Activated CD4-positive, CD25-positive, alpha-beta regulatory T cell (primary cell): ENCODE results near the gene MROH2A.

Source experiments
- DNase-seq, 4 experiments: peaks; one replicate each; lab custom pipeline; 2025; lab: John Stamatoyannopoulos, UW

The MROH2A gene

DNA sequence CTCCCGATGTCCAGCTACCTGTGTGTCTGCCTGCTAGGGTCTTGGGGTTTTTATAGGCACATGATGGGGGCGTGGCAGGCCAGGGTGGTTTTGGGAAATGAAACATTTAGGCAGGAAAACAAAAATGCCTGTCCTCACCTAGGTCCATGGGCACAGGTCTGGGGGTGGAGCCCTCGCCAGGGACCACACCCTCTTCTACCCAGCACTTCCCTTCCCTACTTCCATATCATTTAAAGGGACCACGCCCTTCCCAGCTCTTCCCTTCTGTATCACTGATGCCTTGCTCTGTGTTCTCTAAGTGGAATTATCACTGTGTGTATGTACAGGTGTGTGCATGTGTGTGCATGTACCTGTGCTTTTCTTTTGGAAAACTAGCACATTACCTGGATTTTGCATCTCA, 11.7 kb upstream of the MROH2A start:
- no peak for DNase-seq

DNA sequence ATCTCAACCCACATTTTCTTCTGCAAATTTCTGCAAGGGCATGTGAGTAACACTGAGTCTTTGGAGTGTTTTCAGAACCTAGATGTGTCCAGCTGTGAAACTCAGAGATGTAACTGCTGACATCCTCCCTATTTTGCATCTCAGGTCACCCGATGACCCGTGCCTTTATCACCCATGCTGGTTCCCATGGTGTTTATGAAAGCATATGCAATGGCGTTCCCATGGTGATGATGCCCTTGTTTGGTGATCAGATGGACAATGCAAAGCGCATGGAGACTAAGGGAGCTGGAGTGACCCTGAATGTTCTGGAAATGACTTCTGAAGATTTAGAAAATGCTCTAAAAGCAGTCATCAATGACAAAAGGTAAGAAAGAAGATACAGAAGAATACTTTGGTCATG, 10.1 kb upstream of the MROH2A start:
- DNase-seq: no peak

DNA sequence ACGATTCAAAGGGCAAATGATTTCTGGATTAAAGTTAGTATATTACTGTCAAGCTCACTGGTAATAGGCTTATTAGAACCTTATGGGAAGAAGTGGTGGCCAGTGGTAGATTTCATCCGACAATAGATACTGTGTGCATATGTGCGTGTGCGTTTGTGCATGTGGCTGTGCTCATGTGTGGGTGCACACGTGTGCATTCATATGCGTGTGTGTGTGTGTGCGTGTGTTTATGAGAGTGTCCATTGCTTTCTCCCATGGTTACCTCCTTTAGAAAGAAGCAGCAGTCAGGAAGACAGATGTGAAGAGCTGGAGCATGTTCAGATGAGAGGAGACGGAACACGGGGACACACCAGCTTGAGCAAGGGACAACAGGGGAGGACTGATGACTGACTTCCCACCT, 8.9 kb upstream of the MROH2A start:
- DNase-seq: no peak

DNA sequence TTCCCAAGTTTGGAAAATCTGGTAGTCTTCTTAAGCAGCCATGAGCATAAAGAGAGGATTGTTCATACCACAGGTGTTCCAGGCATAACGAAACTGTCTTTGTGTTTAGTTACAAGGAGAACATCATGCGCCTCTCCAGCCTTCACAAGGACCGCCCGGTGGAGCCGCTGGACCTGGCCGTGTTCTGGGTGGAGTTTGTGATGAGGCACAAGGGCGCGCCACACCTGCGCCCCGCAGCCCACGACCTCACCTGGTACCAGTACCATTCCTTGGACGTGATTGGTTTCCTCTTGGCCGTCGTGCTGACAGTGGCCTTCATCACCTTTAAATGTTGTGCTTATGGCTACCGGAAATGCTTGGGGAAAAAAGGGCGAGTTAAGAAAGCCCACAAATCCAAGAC, 6.0 kb upstream of the MROH2A start:
- no peak for DNase-seq

DNA sequence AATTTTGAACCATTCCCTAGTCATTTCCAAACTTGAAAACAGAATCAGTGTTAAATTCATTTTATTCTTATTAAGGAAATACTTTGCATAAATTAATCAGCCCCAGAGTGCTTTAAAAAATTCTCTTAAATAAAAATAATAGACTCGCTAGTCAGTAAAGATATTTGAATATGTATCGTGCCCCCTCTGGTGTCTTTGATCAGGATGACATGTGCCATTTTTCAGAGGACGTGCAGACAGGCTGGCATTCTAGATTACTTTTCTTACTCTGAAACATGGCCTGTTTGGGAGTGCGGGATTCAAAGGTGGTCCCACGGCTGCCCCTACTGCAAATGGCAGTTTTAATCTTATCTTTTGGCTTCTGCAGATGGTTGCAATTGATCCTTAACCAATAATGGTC, 5.5 kb upstream of the MROH2A start:
- no peak for DNase-seq

DNA sequence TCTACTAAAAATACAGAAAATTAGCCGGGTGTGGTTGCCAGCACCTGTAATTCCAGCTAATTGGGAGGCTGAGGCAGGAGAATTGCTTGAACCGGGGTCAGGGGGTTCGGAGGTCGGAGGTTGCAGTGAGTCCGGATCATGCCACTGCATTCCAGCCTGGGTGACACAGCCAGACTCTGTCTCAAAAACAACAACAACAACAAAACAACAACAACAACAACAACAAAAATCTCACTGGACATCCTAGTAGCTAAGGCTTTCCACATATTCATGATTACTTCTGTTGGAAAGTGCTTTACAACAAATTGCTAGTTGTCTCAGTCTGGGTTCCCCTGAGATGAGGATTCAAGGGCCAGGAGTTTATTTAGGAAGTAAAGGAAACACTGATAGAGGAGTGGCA, 4.3 kb upstream of the MROH2A start:
- no peak for DNase-seq

DNA sequence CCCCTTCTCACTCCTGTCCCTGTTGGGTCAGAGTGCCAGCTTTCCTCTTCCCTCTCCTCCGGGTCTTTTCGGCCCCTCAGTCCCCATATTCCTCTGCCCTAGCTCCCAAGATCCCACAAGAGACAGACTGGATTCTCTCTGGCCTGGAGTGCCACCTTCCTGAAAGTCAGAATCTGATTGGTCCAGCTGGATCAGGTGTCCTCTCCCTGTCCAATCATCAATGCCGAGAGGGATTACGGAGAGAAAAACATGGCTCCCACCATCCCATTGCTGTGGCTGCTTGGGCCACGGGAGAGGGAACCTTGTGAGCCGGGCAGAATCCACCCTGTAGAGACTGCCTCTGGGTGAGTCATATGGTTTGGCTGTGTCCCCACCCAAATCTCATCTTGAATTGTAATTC, 2.7 kb upstream of the MROH2A start:
- no peak for DNase-seq

DNA sequence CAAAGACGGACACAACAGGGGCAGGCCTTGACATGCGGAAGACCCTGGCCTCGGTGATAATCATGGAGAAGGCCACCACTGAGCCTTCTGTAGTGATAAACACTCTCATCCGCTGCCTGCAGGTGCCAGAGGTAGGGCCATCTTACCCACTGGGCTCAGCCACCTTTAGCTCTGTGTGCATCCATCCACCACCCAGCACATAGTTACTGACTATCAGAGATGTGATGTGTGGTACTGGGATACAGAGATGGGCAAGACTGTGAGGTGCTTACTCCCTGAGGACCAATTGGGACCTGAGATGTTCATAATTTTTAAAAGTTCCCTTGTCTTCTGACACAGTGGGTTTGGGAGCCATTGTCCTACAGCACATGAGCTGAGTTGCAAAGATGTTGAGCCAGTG, 1.6 kb downstream of the MROH2A start:
- DNase-seq: no peak

DNA sequence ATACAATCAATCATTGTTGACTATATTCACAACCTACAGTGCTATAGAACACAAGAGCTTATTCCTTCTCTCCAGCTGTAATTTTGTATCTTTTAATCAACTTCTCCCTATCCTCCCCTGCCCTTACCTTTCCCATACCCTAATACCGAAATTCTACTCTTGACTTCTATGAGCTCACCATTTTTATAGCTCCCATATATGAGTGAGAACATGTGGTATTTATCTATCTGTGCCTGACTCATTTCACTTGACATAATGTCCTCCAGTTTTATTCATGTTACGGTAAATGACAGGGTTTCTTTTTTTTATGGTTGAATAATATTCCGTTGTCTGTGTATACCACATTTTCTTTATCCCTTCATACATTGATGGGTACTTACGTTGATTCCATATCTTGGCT, 2.6 kb downstream of the MROH2A start:
- no peak for DNase-seq

DNA sequence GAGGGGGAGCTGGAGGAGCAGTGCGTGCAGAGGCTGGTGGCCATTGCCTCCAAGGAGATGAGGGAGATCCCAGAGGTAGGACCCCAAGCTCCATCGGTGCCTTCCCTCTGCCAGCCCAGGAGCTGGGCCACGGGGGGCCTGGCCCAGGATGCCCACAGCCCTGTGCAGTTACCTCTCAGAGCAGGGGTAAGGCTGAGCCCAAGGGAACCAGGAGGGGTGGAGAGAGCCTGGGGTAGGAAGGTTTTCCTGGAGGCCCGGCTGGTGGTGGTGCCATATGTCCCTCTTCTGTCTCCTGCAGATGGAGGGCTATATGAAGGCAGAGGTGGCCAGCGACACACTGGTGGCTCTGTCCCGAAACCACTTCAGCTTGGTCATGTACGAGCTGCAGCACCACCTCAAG, 11.4 kb downstream of the MROH2A start:
- DNase-seq: no peak

DNA sequence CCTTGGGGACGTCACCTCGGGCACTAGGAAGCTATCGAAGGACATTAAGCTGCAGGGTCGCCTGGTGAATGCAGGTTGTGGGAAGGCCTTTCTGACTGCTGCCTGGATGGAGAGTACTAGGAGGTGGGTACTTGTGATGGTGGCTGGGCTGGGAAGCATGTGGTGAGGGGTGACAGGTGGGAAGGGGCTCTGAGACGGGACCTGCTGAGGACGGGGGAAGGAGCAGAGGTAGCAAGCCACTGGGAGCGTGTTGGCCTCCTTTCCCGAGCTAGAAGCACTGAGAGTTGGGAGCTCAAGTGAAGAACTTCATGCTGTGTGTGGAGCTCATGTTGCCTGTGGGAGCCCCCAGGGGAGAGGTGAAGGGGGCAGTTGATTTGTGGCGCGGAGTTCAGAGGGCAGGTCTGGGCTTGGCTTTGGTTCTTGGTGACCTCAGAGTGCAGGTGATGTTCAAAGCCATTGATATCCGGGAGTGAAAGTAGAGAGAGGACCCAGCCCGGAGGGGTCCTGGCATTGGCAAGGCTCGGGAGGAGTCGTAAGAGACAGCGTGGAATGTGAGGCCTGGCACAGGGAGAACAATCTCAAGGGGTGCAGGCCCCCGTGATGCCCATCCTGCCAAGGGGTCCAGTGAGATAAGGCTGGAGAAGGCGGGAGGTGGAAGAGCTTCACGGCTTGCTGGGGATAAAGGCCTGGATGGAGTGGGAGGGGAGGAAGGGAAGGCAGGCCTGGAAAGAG, 13.2 kb downstream of the MROH2A start:
- no peak for DNase-seq

DNA sequence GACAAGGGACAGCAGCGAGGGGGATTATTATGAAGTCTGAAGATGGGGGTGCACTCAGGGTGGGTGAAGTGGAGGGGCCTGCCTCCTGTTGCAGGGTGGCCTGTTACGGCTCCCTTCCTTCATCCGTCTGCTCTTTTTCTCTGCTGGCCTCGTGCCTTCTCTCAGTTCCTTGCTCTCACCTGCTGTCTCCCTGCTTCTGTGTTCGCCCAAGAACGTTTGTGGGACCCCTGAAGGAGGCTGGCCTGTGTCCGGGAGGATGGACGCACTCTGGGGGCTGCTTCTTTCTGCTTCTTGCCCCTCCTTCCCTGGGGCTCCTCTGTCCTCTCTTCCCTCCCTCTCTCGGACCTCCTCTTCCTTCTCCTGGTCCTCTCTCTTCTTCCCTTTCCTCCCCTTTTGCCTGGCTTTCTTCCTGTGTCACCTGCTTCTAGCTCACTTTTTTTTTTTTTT, 13.8 kb downstream of the MROH2A start:
- no peak for DNase-seq

DNA sequence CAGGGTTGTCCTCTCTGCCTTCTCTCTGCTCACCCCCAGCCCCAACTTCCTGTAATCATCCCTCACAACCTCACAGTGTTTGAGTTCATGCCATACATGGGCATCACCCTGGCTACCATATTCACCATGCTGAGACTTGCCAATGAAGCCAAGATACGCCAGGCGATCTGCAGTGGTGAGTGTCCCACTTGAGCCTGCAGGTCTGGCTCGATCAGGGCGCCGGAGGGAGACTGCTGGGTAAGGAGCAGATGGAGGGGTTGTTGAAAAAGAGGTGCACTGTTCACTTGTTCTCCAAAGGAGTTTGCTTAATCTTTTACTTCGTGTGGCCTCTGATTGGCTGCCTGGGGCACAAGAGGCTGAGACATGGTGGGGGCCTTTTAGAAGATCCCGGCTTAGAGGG, 14.6 kb downstream of the MROH2A start:
- DNase-seq: no peak

DNA sequence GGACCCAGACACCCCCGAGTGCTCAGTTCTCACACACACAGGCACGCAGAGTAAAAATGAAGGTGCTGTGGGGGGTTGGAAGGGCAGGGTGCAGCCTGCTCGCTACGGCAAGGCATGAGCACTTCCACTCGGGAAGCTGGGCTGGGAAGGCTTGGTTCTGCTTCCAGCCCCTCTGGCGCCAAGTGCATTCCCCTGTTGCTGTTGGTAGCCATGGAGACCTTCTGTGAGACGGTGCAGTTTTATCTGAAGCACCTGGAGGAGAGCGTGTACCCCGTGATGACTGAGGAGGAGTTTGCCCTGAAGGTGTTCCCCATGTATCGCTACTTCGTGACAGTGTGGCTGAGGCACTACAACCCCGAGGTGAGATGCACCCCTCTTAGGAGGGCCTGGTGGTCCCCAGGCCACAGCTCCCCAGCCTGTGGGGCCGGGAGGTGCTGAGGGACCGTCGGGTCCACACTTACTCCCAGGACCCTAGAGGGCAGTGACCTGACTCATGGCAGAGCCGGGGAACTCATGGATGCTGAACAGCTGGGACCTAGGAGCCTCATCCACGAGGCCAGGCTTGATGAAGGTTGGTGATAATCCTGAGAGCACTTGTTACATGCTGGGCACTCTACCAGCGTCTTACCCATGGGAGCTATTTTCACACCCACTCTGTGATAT, 15.5 kb downstream of the MROH2A start:
- DNase-seq: no peak

DNA sequence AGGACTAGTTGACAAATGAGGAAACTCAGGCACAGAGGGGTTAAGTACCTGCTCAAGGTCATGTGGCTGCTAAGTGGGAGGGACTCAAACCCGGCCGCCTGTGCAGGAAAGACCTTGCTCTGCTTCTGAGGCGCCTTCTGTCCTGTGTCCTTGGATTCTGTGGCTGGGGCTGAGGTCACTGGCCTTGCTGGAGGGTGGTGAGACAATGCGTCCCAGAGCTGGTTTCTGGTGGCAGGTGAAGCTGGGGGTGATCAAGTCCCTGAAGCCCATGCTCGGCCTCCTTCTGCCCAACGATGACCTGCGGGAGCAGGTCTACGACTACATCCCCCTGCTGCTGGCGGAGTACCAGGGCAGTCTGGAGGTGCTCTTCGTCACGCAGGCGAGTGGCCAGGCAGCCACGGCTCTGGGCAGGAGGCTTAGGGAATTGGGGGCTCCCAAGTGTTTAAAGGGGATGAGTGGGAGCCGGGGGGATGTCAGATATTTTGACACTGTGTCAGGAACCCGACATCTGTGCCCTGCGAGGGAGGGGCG, 16.1 kb downstream of the MROH2A start:
- no peak for DNase-seq

DNA sequence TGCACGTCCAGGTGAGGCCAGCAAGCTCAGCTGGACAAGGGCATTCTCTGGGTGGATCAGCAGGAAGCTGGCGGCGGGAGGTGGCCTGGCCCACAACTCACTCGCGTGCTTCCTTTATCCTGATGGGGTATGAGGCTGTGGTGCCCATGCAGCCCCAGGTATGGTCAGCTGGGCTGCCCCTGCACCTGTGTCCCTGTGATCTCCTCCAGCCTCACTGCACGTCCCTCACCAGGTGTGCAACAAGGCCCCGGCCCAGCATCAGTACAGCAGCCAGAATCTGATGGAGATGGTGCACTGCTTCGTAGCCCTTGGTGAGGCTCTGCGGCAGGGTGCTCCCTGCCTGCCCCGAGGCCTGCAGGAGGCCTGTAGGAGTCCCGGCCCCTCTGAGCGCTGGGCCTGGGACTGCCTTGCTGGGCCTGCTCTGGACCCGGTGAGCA, 17.6 kb downstream of the MROH2A start:
- no peak for DNase-seq

DNA sequence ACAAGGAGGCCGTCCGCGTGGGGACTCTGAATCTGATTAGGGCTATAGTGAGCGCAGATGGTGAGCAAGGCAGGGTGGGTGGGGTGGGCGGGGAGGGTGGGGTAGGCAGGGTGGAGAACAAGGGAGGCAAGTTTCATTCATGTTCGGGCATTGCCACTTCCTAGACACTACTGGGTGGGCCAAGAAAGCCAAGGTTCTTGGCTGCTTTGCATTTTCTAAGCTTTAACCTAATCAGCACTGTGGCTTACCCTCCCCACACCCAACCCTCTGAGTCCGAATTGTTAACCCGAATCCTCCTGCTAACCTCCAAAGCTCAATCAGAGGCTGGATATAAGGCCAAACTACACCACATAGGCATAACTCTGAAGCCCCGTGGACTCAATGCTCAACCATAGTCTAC, 18.1 kb downstream of the MROH2A start:
- no peak for DNase-seq

DNA sequence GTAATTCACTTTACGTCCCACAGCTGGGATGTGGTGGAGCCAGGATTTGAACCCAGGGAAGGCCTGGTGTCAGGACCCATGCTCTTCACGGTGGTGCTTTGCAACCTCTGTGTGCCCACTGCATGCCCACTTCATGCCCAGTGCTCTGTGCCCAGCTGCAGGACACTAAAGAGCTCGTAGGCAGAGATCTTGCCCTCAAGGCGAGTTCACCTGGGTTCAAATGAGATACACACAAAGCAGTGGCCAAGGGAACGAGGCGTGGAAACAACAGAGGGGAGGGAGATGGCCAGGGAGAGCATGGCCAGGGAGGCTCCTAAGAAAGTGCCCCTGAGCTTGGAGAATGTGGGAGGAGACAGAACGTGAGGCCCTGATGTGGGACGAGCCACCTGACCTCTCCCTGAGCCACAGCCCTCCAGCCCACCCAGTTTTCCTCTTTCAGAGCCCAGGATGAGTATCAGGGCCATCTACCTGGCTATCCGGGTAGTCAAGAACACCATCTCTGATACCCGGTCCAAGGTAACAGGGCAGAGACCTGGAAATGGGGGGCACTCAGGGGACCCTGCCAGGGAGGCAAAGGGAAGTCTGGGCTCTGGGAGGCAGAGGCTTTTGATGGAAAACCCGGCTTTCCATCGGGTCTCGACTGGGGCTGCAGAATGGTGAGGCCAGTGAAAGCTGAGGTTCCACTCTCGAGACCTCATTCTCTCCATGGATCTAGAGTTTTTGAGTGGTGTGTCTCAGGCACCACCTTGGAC, 20.4 kb downstream of the MROH2A start:
- no peak for DNase-seq

DNA sequence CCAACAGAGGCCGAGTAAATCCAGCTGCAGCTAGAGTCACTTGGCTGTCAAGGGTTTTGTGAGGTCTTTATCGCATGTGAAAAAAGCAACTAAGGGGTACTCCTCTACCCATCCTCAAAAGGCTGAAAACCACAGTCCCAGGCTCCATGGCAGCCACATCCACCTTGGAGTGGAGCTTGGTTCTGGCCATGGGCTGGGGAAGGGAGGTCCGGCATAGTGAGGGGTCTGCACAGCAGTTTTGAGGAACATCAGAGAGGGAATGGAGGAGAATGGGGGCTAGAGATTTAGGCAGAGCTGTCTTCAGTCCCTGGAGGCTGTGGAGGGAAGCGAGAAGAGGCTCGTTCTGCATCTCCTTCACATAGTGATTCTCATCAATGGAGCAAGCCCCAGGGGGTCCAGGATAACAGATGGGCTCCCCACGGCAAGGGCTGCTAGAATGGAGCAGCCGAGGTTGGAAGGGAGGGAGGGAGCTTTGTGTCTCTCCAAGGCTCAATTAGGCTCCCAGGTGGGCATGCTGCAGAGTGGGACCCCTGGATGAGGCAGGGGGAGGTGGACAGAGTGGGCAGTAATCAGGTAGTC, 21.0 kb downstream of the MROH2A start:
- no peak for DNase-seq

DNA sequence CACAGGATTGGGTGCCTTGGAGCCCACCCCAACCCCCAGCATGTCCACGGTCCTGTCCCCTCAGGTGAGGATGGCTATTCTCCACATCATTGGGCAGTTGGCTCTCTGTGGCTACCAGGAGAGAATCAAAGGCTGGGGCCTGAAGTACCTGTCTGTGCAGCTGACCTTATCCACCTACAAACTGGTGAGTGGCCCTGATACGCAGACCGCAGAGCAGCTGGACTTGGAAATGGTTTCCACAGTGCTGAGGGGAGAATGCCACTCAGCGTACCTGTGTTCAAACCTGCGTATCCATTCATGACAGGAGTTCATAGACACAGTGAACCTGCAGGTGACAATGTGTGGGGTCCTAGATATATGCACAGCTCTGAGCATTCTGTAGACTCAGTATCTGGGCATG, 21.6 kb downstream of the MROH2A start:
- no peak for DNase-seq

DNA sequence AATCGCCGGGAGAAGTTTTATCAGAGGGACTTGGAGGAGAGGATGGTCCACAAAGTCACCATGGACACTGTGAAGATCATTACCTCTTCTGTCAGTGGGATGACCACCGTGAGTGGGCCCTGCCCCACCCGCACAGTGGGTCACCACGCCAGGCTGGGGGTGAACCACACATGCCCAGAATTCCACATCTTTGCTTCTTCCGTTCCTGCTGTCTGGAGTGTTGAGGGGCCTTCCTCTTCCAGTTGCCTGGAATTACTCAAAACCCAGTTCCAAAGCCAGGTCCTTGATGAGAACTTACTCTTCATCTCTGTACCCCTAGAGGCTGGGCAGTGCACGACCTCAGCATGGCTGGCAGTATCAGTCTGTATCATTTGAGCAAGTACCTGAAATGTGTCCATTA, 22.1 kb downstream of the MROH2A start:
- no peak for DNase-seq

DNA sequence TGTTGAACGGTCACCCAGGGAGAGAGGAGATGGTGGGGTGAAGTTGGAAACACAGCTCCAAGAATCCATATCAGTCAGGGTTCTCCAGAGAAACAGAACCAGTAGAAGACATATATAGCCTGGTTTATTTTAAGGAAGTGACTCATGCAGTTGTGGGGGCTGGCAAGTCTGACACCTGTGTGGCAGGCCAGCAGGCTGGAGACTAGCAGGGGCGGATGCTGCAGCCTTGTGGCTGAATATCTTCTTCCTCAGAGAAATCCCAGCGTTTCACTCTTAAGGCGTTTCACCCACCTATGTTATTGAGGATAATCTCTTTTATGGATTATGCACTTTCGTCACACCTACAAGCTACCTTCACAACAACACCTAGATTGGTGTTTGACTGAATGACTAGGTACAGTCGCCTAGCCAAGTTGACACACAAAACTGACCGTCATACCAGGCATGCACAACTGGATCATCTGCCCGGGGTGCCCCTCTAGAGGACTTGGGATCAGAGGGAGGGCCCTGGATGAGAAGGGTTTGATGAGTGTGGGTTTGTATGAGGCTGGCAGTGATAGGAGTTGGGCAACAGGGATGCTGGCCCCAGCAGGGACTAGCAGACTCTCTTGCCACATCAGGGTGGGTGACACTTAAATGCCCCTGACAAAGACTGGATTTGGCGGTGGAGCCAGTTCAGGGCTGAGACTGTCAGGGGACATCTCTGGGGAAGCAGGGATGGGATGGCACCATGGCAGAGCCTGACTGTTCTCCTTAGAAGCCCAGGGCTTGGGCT, 23.4 kb downstream of the MROH2A start:
- no peak for DNase-seq
